SJSA1 (cell line): Measurements from ENCODE around the gene SAMD14. TPM values are rescaled to one million over a fixed set of nuclear protein-coding genes. Genes with fewer than 3 reads are reported as not detected.

Experiments
- DNase-seq, 2 experiments: peaks; one replicate each; pipeline ENCODE4 v3.0.0-alpha.2; 2015 to 2020; ENCODE audit warnings: low spot score in 2 of 2, low read depth in 1 of 2
- H3K27ac ChIP-seq: fragments of 250-450 bp; sonication (Bioruptor Pico); 2 replicates; pipeline ENCODE4 v1.5.1; 2020; ENCODE audit warnings: mild to moderate bottlenecking, moderate library complexity
- H3K27me3 ChIP-seq: fragments of 250-450 bp; sonication (Bioruptor Pico); replicated peaks from 2 replicates; pipeline ENCODE4 v1.5.1; 2020; ENCODE audit warnings: mild to moderate bottlenecking, moderate library complexity
- H3K36me3 ChIP-seq: fragments of 250-450 bp; sonication (Bioruptor Pico); 2 replicates; pipeline ENCODE4 v1.5.1; 2020; ENCODE audit warnings: mild to moderate bottlenecking
- H3K4me1 ChIP-seq: fragments of 250-450 bp; sonication (Bioruptor Pico); replicated peaks from 2 replicates; pipeline ENCODE4 v1.6.1; 2021; ENCODE audit warnings: mild to moderate bottlenecking
- H3K4me3 ChIP-seq: fragments of 250-450 bp; sonication (Bioruptor Pico); 2 replicates; pipeline ENCODE4 v1.5.1; 2020; ENCODE audit warnings: mild to moderate bottlenecking
- H3K9me3 ChIP-seq: fragments of 250-450 bp; sonication (Bioruptor Pico); replicated peaks from 2 replicates; pipeline ENCODE4 v1.5.1; 2020; ENCODE audit warnings: mild to moderate bottlenecking
- total RNA-seq: library from RNA; depleted of rRNA; stranded (reverse); fragments of >200 nt; shearing (Covaris generic); gene quantifications from 2 replicates; pipeline ENCODE4 v1.2.3, GENCODE V29; 2014

The SAMD14 gene
- total RNA-seq, 1 experiment from 2014 or later, result 0.11 TPM

GRCh38 chr17:50169881-50170459, 40.0 kb upstream of the SAMD14 start:
- Histone ChIP-seq H3K4me3 (no peak overlapping the region), H3K9me3 (peaks cover 3% of the 10 kb centered on the region; the same call in 1 of the 2 replicates), H3K4me1 (peaks cover 29% of the 10 kb centered on the region), H3K36me3 (0 out of 2 replicates have a peak, but pooled peaks cover 3% of the 10 kb centered on the region), H3K27me3 (no peaks in the 10 kb centered on the region), H3K27ac (no peak overlapping the region)
- no peak for DNase-seq

GRCh38 chr17:50169121-50169764, 39.3 kb upstream of the SAMD14 start:
- peaks cover 3% of the 10 kb centered on the region; the same call in 1 of the 2 replicates for H3K9me3 ChIP-seq
- no peak overlapping the region for H3K4me3 ChIP-seq
- H3K27ac ChIP-seq, result no peak overlapping the region
- H3K36me3 ChIP-seq, result 0 out of 2 replicates have a peak, but pooled peaks cover 3% of the 10 kb centered on the region
- H3K27me3 ChIP-seq, result no peaks in the 10 kb centered on the region
- H3K4me1 ChIP-seq, result peaks cover 25% of the 10 kb centered on the region
- peak; percentile 81 to 95 for DNase-seq

- no peak overlapping the region for H3K4me3 ChIP-seq
- H3K9me3 ChIP-seq, result peaks cover 3% of the 10 kb centered on the region; the same call in 1 of the 2 replicates
- no peak overlapping the region for H3K27ac ChIP-seq
- no peak for DNase-seq
- no peaks in the 10 kb centered on the region for H3K27me3 ChIP-seq
- 0 out of 2 replicates have a peak, but pooled peaks cover 3% of the 10 kb centered on the region for H3K36me3 ChIP-seq
- H3K4me1 ChIP-seq, result peaks cover 17% of the 10 kb centered on the region
Measured at GRCh38 chr17:50168319-50168718, 38.4 kb upstream of the SAMD14 start.

- DNase-seq, result no peak
- Histone ChIP-seq H3K27ac (no peak overlapping the region), H3K4me3 (no peak overlapping the region), H3K9me3 (no peaks in the 10 kb centered on the region), H3K27me3 (no peaks in the 10 kb centered on the region), H3K36me3 (no peaks in the 10 kb centered on the region), H3K4me1 (peaks cover 11% of the 10 kb centered on the region)
Measured at GRCh38 chr17:50167371-50167770, 37.4 kb upstream of the SAMD14 start.

GRCh38 chr17:50166518-50167181, 36.7 kb upstream of the SAMD14 start:
- Histone ChIP-seq H3K4me3 (no peak overlapping the region), H3K9me3 (no peaks in the 10 kb centered on the region), H3K27me3 (no peaks in the 10 kb centered on the region), H3K4me1 (peaks cover 15% of the 10 kb centered on the region), H3K36me3 (no peaks in the 10 kb centered on the region), H3K27ac (no peak overlapping the region)
- no peak for DNase-seq

- H3K27me3 ChIP-seq, result no peaks in the 10 kb centered on the region
- no peak within 1 kb of the TSS for H3K27ac ChIP-seq
- peaks cover 21% of the 10 kb centered on the region for H3K4me1 ChIP-seq
- H3K9me3 ChIP-seq, result no peaks in the 10 kb centered on the region
- H3K4me3 ChIP-seq, result no peak within 1 kb of the TSS
- DNase-seq, result no peak
- no peaks in the 10 kb centered on the region for H3K36me3 ChIP-seq
Measured at GRCh38 chr17:50165867-50166517, 36.0 kb upstream of the SAMD14 start, which contains the start of gene SGCA. TSS of gene SGCA (plus strand) at chr17:50166005. CDS start at chr17:50166041, 36 bp downstream.

GRCh38 chr17:50165466-50165865, 35.5 kb upstream of the SAMD14 start:
- Histone ChIP-seq H3K36me3 (no peaks in the 10 kb centered on the region), H3K27me3 (no peaks in the 10 kb centered on the region), H3K4me1 (peaks cover 26% of the 10 kb centered on the region), H3K4me3 (no peak overlapping the region), H3K27ac (no peak overlapping the region), H3K9me3 (no peaks in the 10 kb centered on the region)
- DNase-seq, result no peak

GRCh38 chr17:50165066-50165465, 35.1 kb upstream of the SAMD14 start:
- H3K27me3 ChIP-seq, result no peaks in the 10 kb centered on the region
- no peaks in the 10 kb centered on the region for H3K36me3 ChIP-seq
- no peaks in the 10 kb centered on the region for H3K9me3 ChIP-seq
- peaks cover 26% of the 10 kb centered on the region for H3K4me1 ChIP-seq
- H3K4me3 ChIP-seq, result no peak overlapping the region
- H3K27ac ChIP-seq, result no peak overlapping the region
- no peak for DNase-seq

GRCh38 chr17:50164697-50164988, 34.7 kb upstream of the SAMD14 start:
- peaks cover 22% of the 10 kb centered on the region for H3K4me1 ChIP-seq
- no peak overlapping the region for H3K27ac ChIP-seq
- H3K9me3 ChIP-seq, result no peaks in the 10 kb centered on the region
- no peak for DNase-seq
- H3K27me3 ChIP-seq, result no peaks in the 10 kb centered on the region
- H3K4me3 ChIP-seq, result no peak overlapping the region
- no peaks in the 10 kb centered on the region for H3K36me3 ChIP-seq

- Histone ChIP-seq H3K27me3 (no peaks in the 10 kb centered on the region), H3K4me1 (peaks cover 17% of the 10 kb centered on the region), H3K4me3 (no peak overlapping the region), H3K27ac (no peak overlapping the region), H3K9me3 (no peaks in the 10 kb centered on the region), H3K36me3 (no peaks in the 10 kb centered on the region)
- DNase-seq, result no peak
Measured at GRCh38 chr17:50163843-50164696, 34.1 kb upstream of the SAMD14 start.

- H3K36me3 ChIP-seq, result no peaks in the 10 kb centered on the region
- no peak overlapping the region for H3K27ac ChIP-seq
- DNase-seq, result no peak
- peaks cover 14% of the 10 kb centered on the region for H3K4me1 ChIP-seq
- H3K27me3 ChIP-seq, result no peaks in the 10 kb centered on the region
- H3K9me3 ChIP-seq, result no peaks in the 10 kb centered on the region
- no peak overlapping the region for H3K4me3 ChIP-seq
Measured at GRCh38 chr17:50162466-50163254, 32.7 kb upstream of the SAMD14 start.

GRCh38 chr17:50161911-50162288, 31.9 kb upstream of the SAMD14 start:
- DNase-seq, result no peak
- Histone ChIP-seq H3K4me1 (peaks cover 14% of the 10 kb centered on the region), H3K27ac (no peak overlapping the region), H3K9me3 (no peaks in the 10 kb centered on the region), H3K4me3 (peak overlapping the region; percentile 39; the same call in 1 of the 2 replicates), H3K36me3 (no peaks in the 10 kb centered on the region), H3K27me3 (no peaks in the 10 kb centered on the region)
